Measurements from ENCODE around the gene FAM98B.

GRCh38 chr15:38421069-38421690 lies 32.7 kb upstream of the FAM98B start:
- TF ChIP-seq ATF2 (CRISPR knock-in tag; IDR thresholded peaks at IDR 0.05; ENCODE audit: borderline replicate concordance, low read depth) (no peak), CTCF (IDR thresholded peaks at IDR 0.05) (no peak), FOXK1 (CRISPR knock-in tag; IDR thresholded peaks at IDR 0.05) (no peak), MAX (CRISPR knock-in tag; IDR thresholded peaks at IDR 0.05) (no peak), ZNF138 (CRISPR knock-in tag; conservative IDR thresholded peaks at IDR 0.05) (no peak), ETV6 (CRISPR knock-in tag; IDR thresholded peaks at IDR 0.05) (no peak), HMGXB4 (CRISPR knock-in tag; IDR thresholded peaks at IDR 0.05) (no peak), RELA (CRISPR knock-in tag; IDR thresholded peaks at IDR 0.05; ENCODE audit: borderline replicate concordance) (no peak), ZBTB21 (CRISPR knock-in tag; IDR thresholded peaks at IDR 0.05; ENCODE audit: borderline replicate concordance) (no peak), CREB1 (CRISPR knock-in tag; IDR thresholded peaks at IDR 0.05) (no peak), ZNF121 (CRISPR knock-in tag; IDR thresholded peaks at IDR 0.05) (no peak), ATF3 (CRISPR knock-in tag; conservative IDR thresholded peaks at IDR 0.05) (no peak), JUN (CRISPR knock-in tag; IDR thresholded peaks at IDR 0.05) (no peak)
